B cell (primary cell): ENCODE data around the gene PINK1.

ENCODE experiments used
- EZH2 ChIP-seq: IDR thresholded peaks from 2 replicates; pipeline ENCODE4 v1.6.1; 2012; ENCODE audit warnings: borderline replicate concordance, low read depth, mild to moderate bottlenecking, moderate library complexity, low read length; ENCODE audit not compliant: insufficient read depth, poor library complexity, severe bottlenecking
- TF ChIP-seq, protein P1 (sequence below): fragments of 200-600 bp; IDR thresholded peaks from one replicate; pipeline ENCODE4 v1.8.0; 2022; ENCODE audit warnings: antibody characterized with exemption, mild to moderate bottlenecking

DNA sequence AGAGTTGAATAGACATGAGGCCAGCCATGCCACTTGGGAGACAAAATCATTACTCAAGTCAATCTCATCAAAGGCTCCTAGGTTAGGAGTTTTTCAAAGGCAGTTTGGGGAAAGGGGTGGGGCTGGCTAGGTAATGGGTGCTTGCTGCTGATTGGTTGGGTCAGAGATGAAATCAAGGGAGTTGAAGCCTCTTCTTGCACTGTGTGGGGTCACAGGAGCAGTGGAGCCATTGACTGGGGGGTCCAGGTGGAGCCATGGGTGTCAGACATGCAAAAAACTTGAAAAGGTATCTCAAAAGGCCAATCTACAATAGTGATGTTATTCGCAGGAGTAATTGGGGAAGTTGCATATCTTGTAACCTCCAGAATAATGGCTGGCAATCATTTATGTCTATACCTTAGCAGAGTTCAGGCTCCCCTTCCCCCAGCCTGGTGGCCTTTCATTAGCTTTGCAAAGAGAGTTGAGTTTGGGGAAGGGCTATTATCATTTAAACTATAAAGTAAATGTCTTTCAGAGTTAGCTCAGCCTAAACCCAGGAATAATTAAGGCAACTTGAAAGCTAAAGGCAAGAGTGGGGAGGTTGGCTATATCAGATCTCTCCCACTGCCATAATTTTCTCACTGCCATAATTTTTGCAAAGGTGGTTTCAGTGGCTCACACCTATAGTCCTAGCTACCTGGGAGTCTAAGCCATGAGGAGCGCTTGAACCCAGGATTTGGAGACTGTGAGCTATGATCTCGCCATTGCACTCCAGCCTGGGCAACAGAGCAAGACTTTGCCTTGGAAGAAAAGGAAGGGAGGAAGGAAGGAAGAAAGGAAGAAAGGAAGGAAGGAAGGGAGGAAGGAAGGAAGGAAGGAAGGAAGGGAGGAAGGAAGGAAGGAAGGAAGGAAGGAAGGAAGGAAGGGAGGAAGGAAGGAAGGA lies 7.8 kb upstream of the PINK1 start:
- TF ChIP-seq, protein P1, sequence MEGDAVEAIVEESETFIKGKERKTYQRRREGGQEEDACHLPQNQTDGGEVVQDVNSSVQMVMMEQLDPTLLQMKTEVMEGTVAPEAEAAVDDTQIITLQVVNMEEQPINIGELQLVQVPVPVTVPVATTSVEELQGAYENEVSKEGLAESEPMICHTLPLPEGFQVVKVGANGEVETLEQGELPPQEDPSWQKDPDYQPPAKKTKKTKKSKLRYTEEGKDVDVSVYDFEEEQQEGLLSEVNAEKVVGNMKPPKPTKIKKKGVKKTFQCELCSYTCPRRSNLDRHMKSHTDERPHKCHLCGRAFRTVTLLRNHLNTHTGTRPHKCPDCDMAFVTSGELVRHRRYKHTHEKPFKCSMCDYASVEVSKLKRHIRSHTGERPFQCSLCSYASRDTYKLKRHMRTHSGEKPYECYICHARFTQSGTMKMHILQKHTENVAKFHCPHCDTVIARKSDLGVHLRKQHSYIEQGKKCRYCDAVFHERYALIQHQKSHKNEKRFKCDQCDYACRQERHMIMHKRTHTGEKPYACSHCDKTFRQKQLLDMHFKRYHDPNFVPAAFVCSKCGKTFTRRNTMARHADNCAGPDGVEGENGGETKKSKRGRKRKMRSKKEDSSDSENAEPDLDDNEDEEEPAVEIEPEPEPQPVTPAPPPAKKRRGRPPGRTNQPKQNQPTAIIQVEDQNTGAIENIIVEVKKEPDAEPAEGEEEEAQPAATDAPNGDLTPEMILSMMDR = no peak
- no peak for TF ChIP-seq EZH2
